Ovary (tissue), 9 donors: ENCODE results near the gene ARHGEF33. TPM values are rescaled to one million over a fixed set of nuclear protein-coding genes. Genes with fewer than 3 reads are reported as not detected.
A peak's percentile ranks its signal among the peaks of the same experiment; 100 is the strongest.

ENCODE experiments used
- DNase-seq, 5 donors: peaks; one replicate each; pipeline ENCODE4 v3.0.0-alpha.2; 2019 to 2020
- H3K27ac ChIP-seq, 2 donors: fragments of 200-600 bp; one replicate each; pipeline versions ENCODE4 v1.5.1 to v1.8.0; 2019 to 2022
- H3K27me3 ChIP-seq: fragments of 200-600 bp; one replicate; pipeline ENCODE4 v1.8.0; 2022
- H3K36me3 ChIP-seq: fragments of 200-600 bp; sonication (generic); one replicate; pipeline ENCODE4 v1.5.1; 2019
- H3K4me1 ChIP-seq: one replicate; pipeline ENCODE4 v1.8.1; 2013; ENCODE audit warnings: mild to moderate bottlenecking, moderate library complexity; ENCODE audit not compliant: insufficient read depth
- H3K4me3 ChIP-seq: fragments of 200-600 bp; sonication (generic); one replicate; pipeline ENCODE4 v1.5.1; 2017
- H3K9me3 ChIP-seq, 2 donors: fragments of 200-600 bp in 1 of 2; sonication (generic) in 1 of 2; one replicate each; pipeline versions ENCODE4 v1.5.1 to v1.8.1; 2013 to 2019; ENCODE audit warnings: mild to moderate bottlenecking in 1 of 2, moderate library complexity in 1 of 2
- EP300 ChIP-seq: sonication (generic); formaldehyde crosslinking; IDR thresholded peaks from one replicate; pipeline ENCODE4 v1.6.1; 2017; ENCODE audit warnings: antibody characterized with exemption
- POLR2A ChIP-seq: fragments of 450-650 bp; IDR thresholded peaks from one replicate; pipeline ENCODE4 v1.6.1; 2017; ENCODE audit warnings: antibody characterized with exemption, mild to moderate bottlenecking, moderate library complexity
- WGBS, 3 donors: extraction: QIAGEN DNeasy Blood & Tissue Kit in 1 of 3; methylation state at CpG; one replicate each; pipeline versions ENCODE4 v1.1.5 to v1.1.7; 2013 to 2017; 5-methylcytosine and 5-hydroxymethylcytosine counted together
- intact Hi-C, 4 donors: fragments of 100-400 bp; cut with DNase I; formaldehyde crosslinking; loops; one replicate each; pipeline versions ENCODE4 v1.11.0 to v1.15.1; 2022 to 2023
- polyA plus RNA-seq, 2 donors: library from polyadenylated mRNA; stranded (reverse); fragments of 200-250 nt in 1 of 2; fragments of 350-450 nt in 1 of 2; fragmentation: Illumina TruSeq in 1 of 2; extraction: RNeasy Lipid Tissue Mini Kit (QIAGEN cat#74804) in 1 of 2; gene quantifications; one replicate each; pipeline ENCODE4 v1.2.3, GENCODE V29; 2013 to 2014
- small RNA-seq: library from RNA; depleted of rRNA; stranded (forward); fragments of <200 nt; gene quantifications from one replicate; pipeline ENCODE3, GENCODE V24; 2016
- total RNA-seq, 7 donors: library from RNA; depleted of rRNA in 2 of 7; stranded (reverse); fragments of >200 nt in 2 of 7; fragmentation: NEBNext Ultra II Directional in 3 of 7; extraction: Animal tissue kit (Norgen Biotek cat#: 25700) in 3 of 7; gene quantifications; one replicate each; pipeline versions ENCODE4 v1.1.0 to v1.2.4, GENCODE V29; 2016 to 2023
- TF ChIP-seq, protein P1 (sequence below), 3 donors: fragments of 450-650 bp in 2 of 3; fragments of 200-600 bp in 1 of 3; IDR thresholded peaks; one replicate each; pipeline versions ENCODE4 v1.5.1 to v1.8.0; 2016 to 2022; ENCODE audit warnings: antibody characterized with exemption in 3 of 3, mild to moderate bottlenecking in 1 of 3
- donor health status: DM: no; HTN: no; CAD: no; lungs with moderate emphysema.
- donor health status: DM: no; HTN: no; CAD: no.
- donor health status: Bipolar disorder and iron deficiency.
- donor health status: DM: yes; HTN: yes; CAD: no.
- donor health status: DM: no; HTN: no; CAD: no.
- donor health status: DM: yes; HTN: yes; CAD: no.

The ARHGEF33 gene
- total and polyA plus RNA-seq, 9 donors, result 1.3 to 4.4 (median 2.8) TPM

DNA sequence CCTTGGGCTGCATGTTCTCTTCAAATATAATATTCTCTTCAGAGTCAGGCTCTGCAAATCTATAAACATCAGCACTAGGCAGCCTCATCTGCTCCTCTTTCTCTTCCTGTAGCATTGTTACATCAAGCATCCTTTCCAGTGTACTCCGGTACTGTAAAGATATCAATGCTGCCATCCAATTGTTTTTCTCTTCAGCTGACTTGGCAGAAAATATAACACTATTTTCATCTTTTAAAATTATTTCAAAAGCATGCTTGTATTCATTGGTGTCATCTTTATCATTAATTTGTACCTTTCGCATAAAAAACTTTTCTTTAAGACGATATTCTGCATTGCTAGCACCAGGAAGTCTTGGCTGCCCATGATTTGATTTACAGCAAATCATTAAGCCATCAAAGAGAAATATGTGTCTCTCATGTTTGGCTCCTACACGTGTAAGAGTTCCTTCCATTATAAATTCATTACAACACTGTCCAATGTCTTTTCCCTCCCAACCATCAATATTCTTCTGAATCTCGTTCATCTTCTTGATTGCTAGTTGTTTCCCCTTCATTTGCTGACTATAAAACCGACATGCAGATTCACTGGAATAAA, 133.1 kb downstream of the ARHGEF33 start:
- intact Hi-C loops, result no loop called here

DNA sequence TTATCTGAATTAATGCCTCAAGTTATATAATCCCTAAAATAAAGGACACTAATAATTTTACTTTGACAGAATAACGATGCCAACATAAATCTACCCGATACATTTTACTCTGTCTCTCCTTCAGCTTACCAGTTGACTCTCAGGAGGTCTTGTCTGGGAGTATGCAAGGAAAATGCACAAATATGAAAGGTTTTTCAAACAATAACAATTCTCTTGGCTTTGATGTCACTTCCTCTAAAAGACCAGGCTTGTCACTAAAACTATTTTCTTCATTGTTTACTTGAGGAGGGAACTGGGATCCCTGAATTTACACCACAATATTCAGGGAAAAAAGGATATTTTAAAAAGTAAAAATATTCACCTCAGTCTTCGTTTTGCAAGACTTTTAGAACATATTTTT, 134.0 kb downstream of the ARHGEF33 start:
- TF ChIP-seq, protein P1, sequence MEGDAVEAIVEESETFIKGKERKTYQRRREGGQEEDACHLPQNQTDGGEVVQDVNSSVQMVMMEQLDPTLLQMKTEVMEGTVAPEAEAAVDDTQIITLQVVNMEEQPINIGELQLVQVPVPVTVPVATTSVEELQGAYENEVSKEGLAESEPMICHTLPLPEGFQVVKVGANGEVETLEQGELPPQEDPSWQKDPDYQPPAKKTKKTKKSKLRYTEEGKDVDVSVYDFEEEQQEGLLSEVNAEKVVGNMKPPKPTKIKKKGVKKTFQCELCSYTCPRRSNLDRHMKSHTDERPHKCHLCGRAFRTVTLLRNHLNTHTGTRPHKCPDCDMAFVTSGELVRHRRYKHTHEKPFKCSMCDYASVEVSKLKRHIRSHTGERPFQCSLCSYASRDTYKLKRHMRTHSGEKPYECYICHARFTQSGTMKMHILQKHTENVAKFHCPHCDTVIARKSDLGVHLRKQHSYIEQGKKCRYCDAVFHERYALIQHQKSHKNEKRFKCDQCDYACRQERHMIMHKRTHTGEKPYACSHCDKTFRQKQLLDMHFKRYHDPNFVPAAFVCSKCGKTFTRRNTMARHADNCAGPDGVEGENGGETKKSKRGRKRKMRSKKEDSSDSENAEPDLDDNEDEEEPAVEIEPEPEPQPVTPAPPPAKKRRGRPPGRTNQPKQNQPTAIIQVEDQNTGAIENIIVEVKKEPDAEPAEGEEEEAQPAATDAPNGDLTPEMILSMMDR (IDR thresholded peaks at IDR 0.05), result no peak
- intact Hi-C loops, result no loop called here
- no peak overlapping the region for H3K4me3 ChIP-seq
- no peaks in the 10 kb centered on the region for H3K9me3 ChIP-seq
- no peaks in the 10 kb centered on the region for H3K36me3 ChIP-seq
- H3K4me1 ChIP-seq, result no peaks in the 10 kb centered on the region
- H3K27me3 ChIP-seq, result no peaks in the 10 kb centered on the region
- WGBS, 3 donors, result 44 to 50% (median 46%) methylated on average over 3 of the region's 3 CpGs
- DNase-seq, result no peak
- no peak overlapping the region for H3K27ac ChIP-seq

More for the DNA sequence above, 133.1 kb downstream of the ARHGEF33 start:
- no peaks in the 10 kb centered on the region for H3K36me3 ChIP-seq
- TF ChIP-seq POLR2A (no peak), EP300 (no peak)
- TF ChIP-seq, protein P1 (IDR thresholded peaks at IDR 0.05), result no peak
- H3K27ac ChIP-seq, result peak overlapping the region in 1 of 2 donors; percentile 12
- no peaks in the 10 kb centered on the region for H3K4me1 ChIP-seq
- H3K27me3 ChIP-seq, result no peaks in the 10 kb centered on the region
- DNase-seq, result no peak
- no peak overlapping the region for H3K4me3 ChIP-seq
- no peaks in the 10 kb centered on the region for H3K9me3 ChIP-seq
- 59 to 71% (median 66%) methylated on average over 6 of the region's 6 CpGs for WGBS, 3 donors

DNA sequence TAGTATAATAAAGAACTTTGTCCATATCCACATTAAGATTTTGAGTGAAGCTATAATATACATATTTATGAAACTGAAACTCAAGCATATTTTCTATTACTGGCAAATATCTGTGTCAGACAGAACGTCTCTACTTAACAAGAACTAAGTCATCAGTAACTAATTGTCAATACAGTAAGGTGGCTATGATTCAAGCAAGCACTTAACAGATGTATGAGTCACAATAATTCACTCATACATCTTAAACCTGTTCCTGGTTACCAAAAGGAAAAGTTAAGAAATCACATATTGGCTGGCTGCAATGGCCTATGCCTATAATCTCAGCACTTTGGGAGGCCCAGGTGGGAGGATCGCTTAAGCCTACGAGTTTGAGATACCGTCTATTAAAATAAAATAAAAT, 135.2 kb downstream of the ARHGEF33 start:
- H3K9me3 ChIP-seq, result no peaks in the 10 kb centered on the region
- 82 to 91% (median 90%) methylated on average over 4 of the region's 4 CpGs for WGBS, 3 donors
- intact Hi-C loops, result no loop called here

More for the DNA sequence above, 135.2 kb downstream of the ARHGEF33 start:
- H3K36me3 ChIP-seq, result no peaks in the 10 kb centered on the region
- H3K4me3 ChIP-seq, result no peak overlapping the region
- TF ChIP-seq, protein P1 (IDR thresholded peaks at IDR 0.05), result no peak
- TF ChIP-seq POLR2A (no peak), EP300 (no peak)
- DNase-seq, result no peak
- no peaks in the 10 kb centered on the region for H3K27me3 ChIP-seq
- no peaks in the 10 kb centered on the region for H3K4me1 ChIP-seq
- H3K27ac ChIP-seq, result no peak overlapping the region

Small RNAs within 50 kb of the gene (small RNA-seq; reads per million reads assigned to genes)
- gene RN7SL96P (not detected), gene RNU6-851P (not detected)

Other genes starting within 250 kb of the ARHGEF33 start
- 10 to 100 TPM in 6 of 7 donors, 1 to 10 TPM in 1; 9.8 to 20.1 (median 12.3) TPM for gene GALM, start 223.8 kb upstream of the ARHGEF33 start, total RNA-seq
- 10 to 100 TPM; 12.3 to 38.7 TPM for gene GALM, start 223.8 kb upstream of the ARHGEF33 start, polyA plus RNA-seq
- 100 to 1,000 TPM in 4 of 7 donors, 10 to 100 TPM in 3; 81.1 to 163 (median 124) TPM for gene SRSF7, start 138.5 kb upstream of the ARHGEF33 start, total RNA-seq
- 100 to 1,000 TPM; 103 to 106 TPM for gene SRSF7, start 138.5 kb upstream of the ARHGEF33 start, polyA plus RNA-seq
- gene GEMIN6, start 111.7 kb upstream of the ARHGEF33 start, total RNA-seq, result 10 to 100 TPM in 6 of 7 donors, 1 to 10 TPM in 1; 6.4 to 17.6 (median 12.1) TPM
- 10 to 100 TPM in 1 of 2 donors, 1 to 10 TPM in 1; 6.9 to 14.9 TPM for gene GEMIN6, start 111.7 kb upstream of the ARHGEF33 start, polyA plus RNA-seq
- 10 to 100 TPM in 6 of 7 donors, 1 to 10 TPM in 1; 8.7 to 24.4 (median 16.9) TPM for gene DHX57, start 13.9 kb upstream of the ARHGEF33 start, total RNA-seq
- 10 to 100 TPM; 10.6 to 16.5 TPM for gene DHX57, start 13.9 kb upstream of the ARHGEF33 start, polyA plus RNA-seq
- gene MORN2, start 13.9 kb upstream of the ARHGEF33 start, total RNA-seq, result 10 to 100 TPM; 12.9 to 46.9 (median 15.9) TPM
- gene MORN2, start 13.9 kb upstream of the ARHGEF33 start, polyA plus RNA-seq, result 10 to 100 TPM; 25.7 to 31.8 TPM
- 10 to 100 TPM; 23.2 to 70.1 (median 44.6) TPM for gene SOS1, start 231.2 kb downstream of the ARHGEF33 start, total RNA-seq
- gene SOS1, start 231.2 kb downstream of the ARHGEF33 start, polyA plus RNA-seq, result 10 to 100 TPM; 14.4 to 38.4 TPM